ENCODE data around the gene RERE. TPM values are rescaled to one million over a fixed set of nuclear protein-coding genes. Genes with fewer than 3 reads are reported as not detected.

Gene RERE
- total and polyA plus RNA-seq, 12 donors: 33.4 to 146 (median 72.7) TPM

GRCh38 chr1:8607906-8608305 is 209.5 kb downstream of the RERE start:
- TF ChIP-seq POLR2A (IDR thresholded peaks at IDR 0.05) (no peak), CTCF (IDR thresholded peaks at IDR 0.05) (no peak)
- intact Hi-C loops (cut with DNase I): no loop called here
- Histone ChIP-seq H3K4me1 (replicated peaks in 1 of 2) (peaks cover 0 to 7% of the 10 kb centered on the region in 2 donors), H3K36me3 (replicated peaks in 1 of 2) (no peaks in the 10 kb centered on the region), H3K9me3 (replicated peaks in 1 of 3) (no peaks in the 10 kb centered on the region), H3K4me3 (no peak overlapping the region), H3K27me3 (no peaks in the 10 kb centered on the region), H3K27ac (no peak overlapping the region)
- no peak for DNase-seq
- 96 to 98% (median 97%) methylated on average over 5 of the region's 5 CpGs for WGBS, 4 donors

GRCh38 chr1:8604041-8604945 is 213.1 kb downstream of the RERE start:
- H3K36me3 ChIP-seq (replicated peaks in 1 of 2): no peaks in the 10 kb centered on the region
- H3K27me3 ChIP-seq: no peaks in the 10 kb centered on the region
- no peak overlapping the region for H3K27ac ChIP-seq
- H3K9me3 ChIP-seq (replicated peaks in 1 of 3): no peaks in the 10 kb centered on the region
- WGBS, 4 donors: 69 to 75% (median 70%) methylated on average over 7 of the region's 7 CpGs
- H3K4me1 ChIP-seq (replicated peaks in 1 of 2): peaks cover 0 to 17% of the 10 kb centered on the region in 2 donors
- no peak for DNase-seq
- TF ChIP-seq POLR2A (IDR thresholded peaks at IDR 0.05) (no peak), CTCF (IDR thresholded peaks at IDR 0.05) (no peak)
- intact Hi-C loops (cut with DNase I): no loop called here
- H3K4me3 ChIP-seq: no peak overlapping the region

- DNase-seq: no peak
- H3K27ac ChIP-seq: no peak overlapping the region
- TF ChIP-seq CTCF (IDR thresholded peaks at IDR 0.05): no peak
- no peak for TF ChIP-seq POLR2A (IDR thresholded peaks at IDR 0.05)
- intact Hi-C loops (cut with DNase I): no loop called here
- WGBS, 4 donors: 84 to 93% (median 90%) methylated on average over 4 of the region's 4 CpGs
- H3K4me3 ChIP-seq: no peak overlapping the region
- H3K4me1 ChIP-seq (replicated peaks in 1 of 2): peaks cover 0 to 24% of the 10 kb centered on the region in 2 donors
- H3K27me3 ChIP-seq: no peaks in the 10 kb centered on the region
- no peaks in the 10 kb centered on the region for H3K9me3 ChIP-seq (replicated peaks in 1 of 3)
- no peaks in the 10 kb centered on the region for H3K36me3 ChIP-seq (replicated peaks in 1 of 2)
Observed at GRCh38 chr1:8603220-8603616, 214.2 kb downstream of the RERE start.

- no peak overlapping the region for H3K4me3 ChIP-seq
- intact Hi-C loops (cut with DNase I): no loop called here
- no peaks in the 10 kb centered on the region for H3K27me3 ChIP-seq
- DNase-seq: no peak
- no peak overlapping the region for H3K27ac ChIP-seq
- no peak for TF ChIP-seq POLR2A (IDR thresholded peaks at IDR 0.05)
- no peak for TF ChIP-seq CTCF (IDR thresholded peaks at IDR 0.05)
- H3K4me1 ChIP-seq (replicated peaks in 1 of 2): peaks cover 0 to 28% of the 10 kb centered on the region in 2 donors
- H3K9me3 ChIP-seq (replicated peaks in 1 of 3): no peaks in the 10 kb centered on the region
- WGBS, 4 donors: 69 to 81% (median 75%) methylated on average over 5 of the region's 5 CpGs
- H3K36me3 ChIP-seq (replicated peaks in 1 of 2): no peaks in the 10 kb centered on the region
Observed at GRCh38 chr1:8602471-8603219, 214.8 kb downstream of the RERE start.

Measured in adrenal gland (tissue), 12 donors.